Measurements from ENCODE around the gene NFATC2.

DNA sequence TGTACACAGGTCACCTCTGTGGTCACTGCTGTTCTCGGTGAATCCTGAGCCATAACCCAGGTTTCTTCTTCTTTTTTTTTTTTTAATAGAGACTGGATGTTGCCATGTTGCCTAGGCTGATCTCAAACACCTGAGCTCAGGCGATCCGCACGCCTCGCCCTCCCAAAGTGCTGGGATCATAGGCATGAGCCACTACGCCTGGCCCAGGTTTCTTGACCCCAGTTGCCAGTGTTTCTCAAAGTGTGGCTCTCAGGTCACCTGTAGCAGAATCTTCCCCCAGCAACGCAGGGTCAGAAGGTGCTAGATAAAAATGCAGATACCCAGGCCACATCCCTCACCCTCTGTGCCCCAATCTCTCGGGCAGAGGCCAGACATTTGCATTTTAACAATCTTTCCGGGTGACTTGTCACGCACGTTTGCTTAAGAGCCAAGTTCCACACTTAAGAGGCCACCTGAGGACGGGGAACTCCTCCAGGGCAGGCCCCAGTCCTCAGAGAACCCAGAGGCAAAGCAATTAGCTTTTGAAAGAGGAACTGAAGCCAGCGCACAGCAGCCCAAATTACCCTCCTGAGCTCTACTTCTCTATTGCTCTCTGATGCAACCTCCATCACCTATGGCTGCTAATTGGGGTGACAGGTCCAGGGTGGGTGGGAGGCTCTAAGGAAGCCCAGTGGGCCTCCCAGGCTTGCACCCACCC is 81.8 kb downstream of the NFATC2 start:
- TF ChIP-seq, protein P1, sequence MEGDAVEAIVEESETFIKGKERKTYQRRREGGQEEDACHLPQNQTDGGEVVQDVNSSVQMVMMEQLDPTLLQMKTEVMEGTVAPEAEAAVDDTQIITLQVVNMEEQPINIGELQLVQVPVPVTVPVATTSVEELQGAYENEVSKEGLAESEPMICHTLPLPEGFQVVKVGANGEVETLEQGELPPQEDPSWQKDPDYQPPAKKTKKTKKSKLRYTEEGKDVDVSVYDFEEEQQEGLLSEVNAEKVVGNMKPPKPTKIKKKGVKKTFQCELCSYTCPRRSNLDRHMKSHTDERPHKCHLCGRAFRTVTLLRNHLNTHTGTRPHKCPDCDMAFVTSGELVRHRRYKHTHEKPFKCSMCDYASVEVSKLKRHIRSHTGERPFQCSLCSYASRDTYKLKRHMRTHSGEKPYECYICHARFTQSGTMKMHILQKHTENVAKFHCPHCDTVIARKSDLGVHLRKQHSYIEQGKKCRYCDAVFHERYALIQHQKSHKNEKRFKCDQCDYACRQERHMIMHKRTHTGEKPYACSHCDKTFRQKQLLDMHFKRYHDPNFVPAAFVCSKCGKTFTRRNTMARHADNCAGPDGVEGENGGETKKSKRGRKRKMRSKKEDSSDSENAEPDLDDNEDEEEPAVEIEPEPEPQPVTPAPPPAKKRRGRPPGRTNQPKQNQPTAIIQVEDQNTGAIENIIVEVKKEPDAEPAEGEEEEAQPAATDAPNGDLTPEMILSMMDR (IDR thresholded peaks at IDR 0.05; ENCODE audit: insufficient read depth, low read length) = no peak
- TF ChIP-seq, protein P2, sequence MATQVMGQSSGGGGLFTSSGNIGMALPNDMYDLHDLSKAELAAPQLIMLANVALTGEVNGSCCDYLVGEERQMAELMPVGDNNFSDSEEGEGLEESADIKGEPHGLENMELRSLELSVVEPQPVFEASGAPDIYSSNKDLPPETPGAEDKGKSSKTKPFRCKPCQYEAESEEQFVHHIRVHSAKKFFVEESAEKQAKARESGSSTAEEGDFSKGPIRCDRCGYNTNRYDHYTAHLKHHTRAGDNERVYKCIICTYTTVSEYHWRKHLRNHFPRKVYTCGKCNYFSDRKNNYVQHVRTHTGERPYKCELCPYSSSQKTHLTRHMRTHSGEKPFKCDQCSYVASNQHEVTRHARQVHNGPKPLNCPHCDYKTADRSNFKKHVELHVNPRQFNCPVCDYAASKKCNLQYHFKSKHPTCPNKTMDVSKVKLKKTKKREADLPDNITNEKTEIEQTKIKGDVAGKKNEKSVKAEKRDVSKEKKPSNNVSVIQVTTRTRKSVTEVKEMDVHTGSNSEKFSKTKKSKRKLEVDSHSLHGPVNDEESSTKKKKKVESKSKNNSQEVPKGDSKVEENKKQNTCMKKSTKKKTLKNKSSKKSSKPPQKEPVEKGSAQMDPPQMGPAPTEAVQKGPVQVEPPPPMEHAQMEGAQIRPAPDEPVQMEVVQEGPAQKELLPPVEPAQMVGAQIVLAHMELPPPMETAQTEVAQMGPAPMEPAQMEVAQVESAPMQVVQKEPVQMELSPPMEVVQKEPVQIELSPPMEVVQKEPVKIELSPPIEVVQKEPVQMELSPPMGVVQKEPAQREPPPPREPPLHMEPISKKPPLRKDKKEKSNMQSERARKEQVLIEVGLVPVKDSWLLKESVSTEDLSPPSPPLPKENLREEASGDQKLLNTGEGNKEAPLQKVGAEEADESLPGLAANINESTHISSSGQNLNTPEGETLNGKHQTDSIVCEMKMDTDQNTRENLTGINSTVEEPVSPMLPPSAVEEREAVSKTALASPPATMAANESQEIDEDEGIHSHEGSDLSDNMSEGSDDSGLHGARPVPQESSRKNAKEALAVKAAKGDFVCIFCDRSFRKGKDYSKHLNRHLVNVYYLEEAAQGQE (IDR thresholded peaks at IDR 0.05; ENCODE audit: insufficient replicate concordance, low read depth) = peak; percentile 16

Measured in HL-60 (cell line).